ENCODE data around the gene TRAPPC13. TPM values are rescaled to one million over a fixed set of nuclear protein-coding genes. Genes with fewer than 3 reads are reported as not detected.

Gene TRAPPC13
- total RNA-seq, 1 donor from 2014 or later: 16.3 TPM

DNA sequence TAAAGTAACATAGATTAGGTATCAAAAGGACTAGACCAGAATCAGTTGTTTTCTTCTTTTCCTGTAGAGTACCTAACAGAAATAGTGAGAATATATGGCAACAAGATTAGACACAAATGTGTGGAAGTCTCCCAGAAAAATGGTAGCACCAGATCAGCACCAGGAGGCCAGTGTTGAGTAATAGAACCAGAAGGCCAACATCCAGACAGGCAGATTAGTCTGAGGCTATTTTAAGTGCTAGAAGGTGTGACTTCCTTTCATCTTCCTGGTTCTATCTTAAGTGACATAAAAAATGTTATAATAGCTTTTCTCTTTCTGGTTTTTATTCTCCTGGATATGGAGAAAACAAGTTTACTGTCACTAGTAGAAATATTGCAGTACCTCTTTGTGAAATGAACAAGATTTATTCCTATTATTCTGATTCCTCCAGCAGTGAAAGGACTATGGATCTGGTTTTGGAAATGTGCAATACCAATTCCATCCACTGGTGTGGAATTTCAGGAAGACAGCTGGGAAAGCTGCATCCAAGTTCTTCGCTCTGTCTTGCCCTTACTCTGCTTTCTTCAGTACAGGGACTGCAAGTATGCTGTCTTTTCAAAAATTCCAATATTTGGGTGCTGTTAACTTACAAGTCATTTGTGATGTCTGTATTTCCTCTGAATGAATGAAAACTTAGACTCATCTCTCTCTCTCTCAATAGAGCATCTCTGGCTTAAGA is 39.1 kb downstream of the TRAPPC13 start:
- Mint-ChIP-seq H3K9me3 (ENCODE audit: unreplicated experiment) (no peaks in the 10 kb centered on the region), H3K27me3 (ENCODE audit: low read depth, unreplicated experiment) (no peaks in the 10 kb centered on the region), H3K27ac (ENCODE audit: unreplicated experiment) (peak overlapping the region; percentile 38), H3K4me3 (ENCODE audit: unreplicated experiment) (no peak overlapping the region), H3K36me3 (ENCODE audit: low read depth, unreplicated experiment) (peaks cover 2% of the 10 kb centered on the region), H3K4me1 (ENCODE audit: low read depth, unreplicated experiment) (peaks cover 8% of the 10 kb centered on the region)
- DNase-seq (ENCODE audit: low read depth): peak; percentile 18
- Histone ChIP-seq H3K9me3 (ENCODE audit: insufficient read depth, low read depth, low read length) (no peaks in the 10 kb centered on the region), H3K27ac (ENCODE audit: low read depth, low read length) (no peak overlapping the region), H3K27me3 (ENCODE audit: insufficient read depth, low read length) (no peaks in the 10 kb centered on the region), H2AFZ (ENCODE audit: low read depth, low read length) (no peak overlapping the region), H3K4me3 (ENCODE audit: insufficient read depth, low read depth, low read length) (no peak overlapping the region), H3K4me1 (ENCODE audit: insufficient read depth, low read length) (no peaks in the 10 kb centered on the region), H3K36me3 (ENCODE audit: insufficient read depth, low read length) (peaks cover 7% of the 10 kb centered on the region), H3K9ac (ENCODE audit: low read length) (no peak overlapping the region), H4K20me1 (ENCODE audit: insufficient read depth, low read length) (no peaks in the 10 kb centered on the region), H3K4me2 (ENCODE audit: low read length) (no peak overlapping the region), H3K79me2 (ENCODE audit: insufficient read depth, low read length) (no peaks in the 10 kb centered on the region)
- TF ChIP-seq, protein P1, sequence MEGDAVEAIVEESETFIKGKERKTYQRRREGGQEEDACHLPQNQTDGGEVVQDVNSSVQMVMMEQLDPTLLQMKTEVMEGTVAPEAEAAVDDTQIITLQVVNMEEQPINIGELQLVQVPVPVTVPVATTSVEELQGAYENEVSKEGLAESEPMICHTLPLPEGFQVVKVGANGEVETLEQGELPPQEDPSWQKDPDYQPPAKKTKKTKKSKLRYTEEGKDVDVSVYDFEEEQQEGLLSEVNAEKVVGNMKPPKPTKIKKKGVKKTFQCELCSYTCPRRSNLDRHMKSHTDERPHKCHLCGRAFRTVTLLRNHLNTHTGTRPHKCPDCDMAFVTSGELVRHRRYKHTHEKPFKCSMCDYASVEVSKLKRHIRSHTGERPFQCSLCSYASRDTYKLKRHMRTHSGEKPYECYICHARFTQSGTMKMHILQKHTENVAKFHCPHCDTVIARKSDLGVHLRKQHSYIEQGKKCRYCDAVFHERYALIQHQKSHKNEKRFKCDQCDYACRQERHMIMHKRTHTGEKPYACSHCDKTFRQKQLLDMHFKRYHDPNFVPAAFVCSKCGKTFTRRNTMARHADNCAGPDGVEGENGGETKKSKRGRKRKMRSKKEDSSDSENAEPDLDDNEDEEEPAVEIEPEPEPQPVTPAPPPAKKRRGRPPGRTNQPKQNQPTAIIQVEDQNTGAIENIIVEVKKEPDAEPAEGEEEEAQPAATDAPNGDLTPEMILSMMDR (IDR thresholded peaks at IDR 0.05; ENCODE audit: insufficient read depth, low read depth, low read length): peak; percentile 57
- TF ChIP-seq EZH2 (IDR thresholded peaks at IDR 0.05; ENCODE audit: insufficient read depth, low read length): no peak
- FAIRE-seq: peak; percentile 26

DNA sequence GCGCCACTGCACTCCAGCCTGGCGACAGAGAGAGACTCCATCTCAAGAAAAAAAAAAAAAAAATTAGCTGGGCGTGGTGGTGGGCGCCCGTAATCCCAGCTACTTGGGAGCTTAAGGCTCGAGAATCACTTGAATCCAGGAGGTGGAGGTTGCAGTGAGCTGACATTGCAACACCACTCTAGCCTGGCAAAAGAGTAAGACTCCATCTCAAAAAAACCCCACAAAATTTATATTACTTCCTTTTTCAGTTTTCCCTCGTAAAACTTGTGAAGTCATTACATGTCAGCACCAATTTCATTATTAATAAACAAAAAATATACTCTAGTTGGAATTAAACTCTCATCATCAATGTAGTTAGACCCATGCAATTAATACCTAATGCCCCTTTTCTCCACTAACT is 43.9 kb downstream of the TRAPPC13 start:
- DNase-seq (ENCODE audit: low read depth) (no peak), FAIRE-seq (no peak)
- H3K9me3 ChIP-seq (ENCODE audit: insufficient read depth, low read depth, low read length): no peaks in the 10 kb centered on the region
- no peak overlapping the region for H3K9ac ChIP-seq (ENCODE audit: low read length)
- H3K4me1 ChIP-seq (ENCODE audit: insufficient read depth, low read length): no peaks in the 10 kb centered on the region
- H3K27ac ChIP-seq (ENCODE audit: low read depth, low read length): no peak overlapping the region
- Mint-ChIP-seq H3K9me3 (ENCODE audit: unreplicated experiment) (no peaks in the 10 kb centered on the region), H3K4me3 (ENCODE audit: unreplicated experiment) (no peak overlapping the region), H3K4me1 (ENCODE audit: low read depth, unreplicated experiment) (peaks cover 7% of the 10 kb centered on the region), H3K27me3 (ENCODE audit: low read depth, unreplicated experiment) (no peaks in the 10 kb centered on the region), H3K36me3 (ENCODE audit: low read depth, unreplicated experiment) (peaks cover 9% of the 10 kb centered on the region), H3K27ac (ENCODE audit: unreplicated experiment) (no peak overlapping the region)
- no peak for TF ChIP-seq EZH2 (IDR thresholded peaks at IDR 0.05; ENCODE audit: insufficient read depth, low read length)
- TF ChIP-seq, protein P1 (IDR thresholded peaks at IDR 0.05; ENCODE audit: insufficient read depth, low read depth, low read length): no peak
- no peak overlapping the region for H3K4me2 ChIP-seq (ENCODE audit: low read length)
- H3K79me2 ChIP-seq (ENCODE audit: insufficient read depth, low read length): no peaks in the 10 kb centered on the region
- no peaks in the 10 kb centered on the region for H3K27me3 ChIP-seq (ENCODE audit: insufficient read depth, low read length)
- no peak overlapping the region for H2AFZ ChIP-seq (ENCODE audit: low read depth, low read length)
- peaks cover 3% of the 10 kb centered on the region for H3K36me3 ChIP-seq (ENCODE audit: insufficient read depth, low read length)
- H3K4me3 ChIP-seq (ENCODE audit: insufficient read depth, low read depth, low read length): no peak overlapping the region
- no peaks in the 10 kb centered on the region for H4K20me1 ChIP-seq (ENCODE audit: insufficient read depth, low read length)

DNA sequence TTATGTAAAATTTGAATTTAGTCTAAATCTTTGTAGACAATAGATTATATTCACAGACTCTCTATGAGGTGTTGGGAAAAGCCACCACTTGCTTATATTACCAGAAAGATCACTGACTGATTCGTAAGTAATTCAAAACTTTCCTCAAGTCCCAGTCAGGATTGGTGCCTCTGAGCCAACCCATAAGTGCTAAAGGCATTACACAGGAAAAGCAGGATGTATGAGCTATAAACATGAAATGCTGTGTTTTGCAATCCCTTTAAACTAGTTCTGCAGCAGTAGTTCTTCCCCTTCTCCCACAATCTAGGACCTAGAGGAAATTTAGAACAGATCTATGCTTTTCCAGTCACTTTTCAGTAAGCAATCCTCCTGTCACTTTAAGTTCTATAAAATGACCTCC is 48.0 kb downstream of the TRAPPC13 start:
- Mint-ChIP-seq H3K4me3 (ENCODE audit: unreplicated experiment) (no peak overlapping the region), H3K9me3 (ENCODE audit: unreplicated experiment) (no peaks in the 10 kb centered on the region), H3K36me3 (ENCODE audit: low read depth, unreplicated experiment) (peaks cover 17% of the 10 kb centered on the region), H3K27ac (ENCODE audit: unreplicated experiment) (no peak overlapping the region), H3K4me1 (ENCODE audit: low read depth, unreplicated experiment) (peaks cover 5% of the 10 kb centered on the region), H3K27me3 (ENCODE audit: low read depth, unreplicated experiment) (no peaks in the 10 kb centered on the region)
- Histone ChIP-seq H3K36me3 (ENCODE audit: insufficient read depth, low read length) (peaks cover 3% of the 10 kb centered on the region), H3K4me2 (ENCODE audit: low read length) (no peak overlapping the region), H3K4me1 (ENCODE audit: insufficient read depth, low read length) (no peaks in the 10 kb centered on the region), H3K27ac (ENCODE audit: low read depth, low read length) (no peak overlapping the region), H2AFZ (ENCODE audit: low read depth, low read length) (no peak overlapping the region), H4K20me1 (ENCODE audit: insufficient read depth, low read length) (no peaks in the 10 kb centered on the region), H3K4me3 (ENCODE audit: insufficient read depth, low read depth, low read length) (no peak overlapping the region), H3K9ac (ENCODE audit: low read length) (no peak overlapping the region), H3K79me2 (ENCODE audit: insufficient read depth, low read length) (no peaks in the 10 kb centered on the region), H3K9me3 (ENCODE audit: insufficient read depth, low read depth, low read length) (no peaks in the 10 kb centered on the region), H3K27me3 (ENCODE audit: insufficient read depth, low read length) (no peaks in the 10 kb centered on the region)
- peak; percentile 14 for DNase-seq (ENCODE audit: low read depth)
- TF ChIP-seq EZH2 (IDR thresholded peaks at IDR 0.05; ENCODE audit: insufficient read depth, low read length): no peak
- TF ChIP-seq, protein P1 (IDR thresholded peaks at IDR 0.05; ENCODE audit: insufficient read depth, low read depth, low read length): no peak
- FAIRE-seq: no peak

All from astrocyte (in vitro differentiated cells and primary cell).